HUES48 (cell line): ENCODE results near the gene SLC22A13.
"Not testable (repeated sequence)": the region's sequence is repeated elsewhere in the genome, so short reads cannot be mapped to it uniquely, and the experiment has no call there.

ENCODE experiments used
- H3K27ac ChIP-seq: one replicate; pipeline ENCODE4 v1.7.0; 2013; ENCODE audit warnings: low read depth, low read length, inconsistent platforms
- H3K27me3 ChIP-seq: 2 replicates; pipeline ENCODE4 v1.6.1; 2013; ENCODE audit warnings: mild to moderate bottlenecking, low read length; ENCODE audit not compliant: control insufficient read depth, insufficient read depth
- H3K36me3 ChIP-seq: 2 replicates; pipeline ENCODE4 v1.6.1; 2013; ENCODE audit warnings: low read length; ENCODE audit not compliant: control insufficient read depth, insufficient read depth
- H3K4me1 ChIP-seq: 2 replicates; pipeline ENCODE4 v1.6.1; 2013; ENCODE audit warnings: mild to moderate bottlenecking, low read length; ENCODE audit not compliant: control insufficient read depth, insufficient read depth
- H3K4me3 ChIP-seq: 2 replicates; pipeline ENCODE4 v1.5.1; 2013; ENCODE audit warnings: mild to moderate bottlenecking, low read depth, low read length
- H3K9ac ChIP-seq: 2 replicates; pipeline ENCODE4 v1.6.1; 2013; ENCODE audit warnings: mild to moderate bottlenecking, low read depth, low read length, moderate library complexity
- H3K9me3 ChIP-seq: 2 replicates; pipeline ENCODE4 v1.6.1; 2013; ENCODE audit warnings: low read length; ENCODE audit not compliant: control insufficient read depth, insufficient read depth

Gene SLC22A13

DNA sequence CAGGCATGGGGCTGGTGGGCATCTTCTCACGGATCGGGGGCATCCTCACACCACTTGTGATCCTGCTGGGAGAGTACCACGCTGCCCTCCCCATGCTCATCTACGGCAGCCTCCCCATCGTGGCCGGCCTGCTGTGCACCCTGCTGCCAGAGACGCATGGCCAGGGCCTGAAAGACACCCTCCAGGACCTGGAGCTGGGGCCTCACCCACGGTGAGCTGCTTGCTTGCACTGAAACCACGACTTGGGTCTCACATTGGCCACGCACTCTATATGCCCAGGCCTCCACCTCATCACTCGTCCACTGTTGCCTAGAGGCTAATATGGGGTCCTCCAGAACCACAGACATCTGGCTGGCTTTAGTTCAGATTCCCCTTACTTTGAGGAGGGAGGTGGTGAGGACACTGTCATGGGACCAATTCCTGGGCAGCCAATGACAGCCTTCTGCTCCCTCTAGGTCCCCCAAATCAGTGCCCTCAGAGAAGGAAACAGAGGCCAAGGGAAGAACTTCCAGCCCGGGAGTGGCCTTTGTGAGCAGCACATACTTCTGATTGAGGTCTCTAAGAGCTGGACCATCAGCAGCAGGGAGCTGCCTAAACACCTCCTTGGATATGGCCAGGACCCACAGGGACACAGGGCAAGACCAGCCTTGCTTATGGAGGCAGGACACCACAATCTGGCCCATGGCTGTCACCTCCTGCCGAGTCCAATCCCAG, 11.5 kb downstream of the SLC22A13 start:
- Histone ChIP-seq H3K4me3 (no peak overlapping the region), H3K27me3 (no peaks in the 10 kb centered on the region), H3K9ac (no peak overlapping the region), H3K27ac (no peak overlapping the region), H3K4me1 (no peaks in the 10 kb centered on the region), H3K36me3 (no peaks in the 10 kb centered on the region), H3K9me3 (no peaks in the 10 kb centered on the region)

DNA sequence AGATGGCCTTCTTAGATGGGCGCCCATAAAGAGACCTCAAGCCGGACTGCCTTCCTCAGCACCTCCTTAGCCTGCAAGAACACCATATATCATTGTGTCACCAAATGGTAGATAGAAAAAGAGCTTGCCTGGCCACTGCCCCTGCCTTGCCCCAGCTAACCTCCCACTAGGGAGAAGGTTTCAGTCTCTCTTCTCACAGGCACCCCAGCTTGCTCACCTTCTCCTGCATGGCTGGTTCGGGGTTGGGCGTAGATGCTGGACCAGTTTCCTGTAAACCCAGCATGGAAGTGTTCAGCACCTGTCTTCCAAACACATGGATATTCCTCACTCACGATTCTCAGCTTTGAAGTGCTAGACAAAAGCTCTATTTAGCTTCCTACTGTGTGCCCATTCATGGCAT, 13.2 kb downstream of the SLC22A13 start:
- H3K27me3 ChIP-seq = no peaks in the 10 kb centered on the region
- no peaks in the 10 kb centered on the region for H3K9me3 ChIP-seq

DNA sequence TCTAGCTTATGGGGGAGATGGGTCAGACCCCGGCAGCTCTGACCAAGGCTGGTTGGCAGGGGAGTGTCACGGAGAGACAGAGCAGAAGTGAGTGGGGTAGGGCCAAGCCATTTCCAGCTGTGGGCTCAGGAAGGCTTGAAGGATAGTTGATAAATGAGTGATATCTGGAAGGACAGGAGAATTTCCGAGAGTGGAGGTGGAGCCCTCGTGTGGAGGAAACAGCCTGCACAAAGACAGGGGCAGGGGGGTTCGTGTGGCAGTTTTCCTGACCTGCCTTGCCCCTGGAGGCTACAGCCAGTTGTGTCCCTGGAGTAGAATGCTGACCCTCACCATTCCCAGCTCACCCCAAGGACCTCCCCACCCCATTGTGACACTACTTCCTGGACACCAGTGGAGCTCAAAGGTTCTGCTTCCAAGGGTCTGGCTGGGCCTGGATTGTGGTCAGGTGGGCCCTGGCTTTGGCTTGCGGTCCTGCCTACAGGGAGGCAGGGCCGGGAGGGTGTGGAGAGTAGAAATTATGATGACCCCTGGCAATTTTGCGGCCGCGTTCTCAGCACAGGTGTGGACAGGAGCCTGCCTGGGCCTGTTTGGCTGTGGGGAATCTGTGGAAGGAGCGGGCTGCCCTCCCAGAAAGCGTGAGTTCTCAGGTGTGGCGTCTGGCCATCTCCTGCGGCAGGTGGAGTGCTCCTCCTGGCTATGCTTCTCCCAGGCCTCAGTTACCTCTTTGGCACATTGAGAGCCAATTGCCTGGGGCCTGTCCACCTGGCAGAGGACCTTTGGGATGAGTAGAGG, 16.5 kb downstream of the SLC22A13 start, which contains the start of gene SLC22A14:
Gene SLC22A14 (plus strand): TSS at position 400 of the 792 bp plus-strand sequence. CDS start 23,733 bp downstream, outside the sequence.
- no peaks in the 10 kb centered on the region for H3K9me3 ChIP-seq
- H3K27ac ChIP-seq = no peak within 1 kb of the TSS
- no peaks in the 10 kb centered on the region for H3K36me3 ChIP-seq
- no peaks in the 10 kb centered on the region for H3K27me3 ChIP-seq
- no peak within 1 kb of the TSS for H3K4me3 ChIP-seq
- no peaks in the 10 kb centered on the region for H3K4me1 ChIP-seq
- H3K9ac ChIP-seq = no peak within 1 kb of the TSS

More for the DNA sequence above, 13.2 kb downstream of the SLC22A13 start:
- Histone ChIP-seq H3K36me3 (no peaks in the 10 kb centered on the region), H3K4me3 (no peak overlapping the region), H3K4me1 (no peaks in the 10 kb centered on the region), H3K27ac (no peak overlapping the region), H3K9ac (no peak overlapping the region)

DNA sequence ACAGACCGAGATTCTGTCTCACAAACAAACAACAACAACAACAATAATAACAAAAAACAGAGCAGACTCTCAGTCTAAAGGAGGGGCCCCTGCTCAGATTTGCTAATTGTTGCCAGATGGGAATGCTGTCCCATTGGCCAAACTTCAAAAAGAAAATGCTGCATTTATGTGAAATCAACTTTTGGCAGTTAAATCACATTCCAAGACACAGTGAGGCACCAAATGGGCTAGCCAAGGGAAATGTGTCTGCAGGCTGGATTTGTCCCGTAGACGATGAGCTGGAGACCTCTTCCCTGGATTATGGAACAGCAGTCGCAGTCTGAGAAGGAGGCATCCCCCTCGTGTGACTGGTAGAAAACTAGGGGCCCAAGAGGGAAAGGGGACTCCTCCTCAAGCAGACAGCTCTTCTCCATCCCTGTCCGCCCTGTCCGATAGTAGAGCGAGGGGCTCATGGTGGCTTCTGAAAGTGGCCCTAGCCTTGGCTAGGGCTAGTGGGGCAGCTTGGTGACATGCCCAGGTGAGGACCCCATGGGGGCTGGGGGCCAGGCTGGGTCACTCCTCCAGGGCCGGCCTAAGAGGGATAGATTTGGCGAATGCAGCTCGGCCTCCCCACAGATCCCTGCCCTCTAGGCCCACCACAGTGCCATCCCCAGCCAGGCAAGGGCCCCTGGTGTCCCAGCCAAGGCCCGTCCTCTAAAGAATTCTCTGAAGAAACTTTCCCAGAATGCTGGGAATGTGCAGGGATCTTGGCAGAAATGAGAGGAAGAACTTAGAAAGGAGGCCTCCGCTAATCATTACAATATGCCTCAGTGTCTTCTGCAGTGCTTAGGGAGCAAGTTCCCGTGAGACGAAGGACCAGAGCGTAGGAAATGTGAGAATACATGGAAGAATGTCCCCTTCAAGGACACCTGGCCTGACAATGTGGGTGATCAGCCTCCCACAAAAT, 18.5 kb downstream of the SLC22A13 start:
- H3K27ac ChIP-seq = no peak overlapping the region

DNA sequence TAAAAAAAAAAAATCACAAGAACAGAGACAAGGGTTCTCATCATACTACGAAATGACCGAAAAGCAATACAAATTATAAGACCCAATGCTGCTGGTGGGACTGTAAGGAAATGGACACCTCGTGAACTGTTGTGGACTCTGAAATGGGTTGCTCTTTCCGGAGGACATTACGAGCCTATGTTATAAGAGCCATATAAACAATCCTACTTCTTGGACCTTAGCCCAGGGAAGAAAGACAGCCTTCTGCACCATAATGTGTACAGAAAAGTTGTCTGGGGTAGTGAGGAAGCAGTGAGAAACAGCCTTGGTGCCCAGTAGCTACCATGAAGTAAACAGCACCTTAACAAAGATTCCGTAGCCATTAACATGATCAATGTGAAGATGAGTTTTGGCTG, 19.1 kb downstream of the SLC22A13 start:
- H3K4me1 ChIP-seq = no peaks in the 10 kb centered on the region
- no peaks in the 10 kb centered on the region for H3K36me3 ChIP-seq
- H3K27me3 ChIP-seq = no peaks in the 10 kb centered on the region
- H3K27ac ChIP-seq = no peak overlapping the region
- H3K4me3 ChIP-seq = no peak overlapping the region
- H3K9me3 ChIP-seq = no peaks in the 10 kb centered on the region
- H3K9ac ChIP-seq = no peak overlapping the region

More for the DNA sequence above, 18.5 kb downstream of the SLC22A13 start:
- H3K36me3 ChIP-seq = no peaks in the 10 kb centered on the region
- no peaks in the 10 kb centered on the region for H3K9me3 ChIP-seq
- no peaks in the 10 kb centered on the region for H3K4me1 ChIP-seq
- H3K27me3 ChIP-seq = no peaks in the 10 kb centered on the region
- no peak overlapping the region for H3K9ac ChIP-seq
- H3K4me3 ChIP-seq = no peak overlapping the region

DNA sequence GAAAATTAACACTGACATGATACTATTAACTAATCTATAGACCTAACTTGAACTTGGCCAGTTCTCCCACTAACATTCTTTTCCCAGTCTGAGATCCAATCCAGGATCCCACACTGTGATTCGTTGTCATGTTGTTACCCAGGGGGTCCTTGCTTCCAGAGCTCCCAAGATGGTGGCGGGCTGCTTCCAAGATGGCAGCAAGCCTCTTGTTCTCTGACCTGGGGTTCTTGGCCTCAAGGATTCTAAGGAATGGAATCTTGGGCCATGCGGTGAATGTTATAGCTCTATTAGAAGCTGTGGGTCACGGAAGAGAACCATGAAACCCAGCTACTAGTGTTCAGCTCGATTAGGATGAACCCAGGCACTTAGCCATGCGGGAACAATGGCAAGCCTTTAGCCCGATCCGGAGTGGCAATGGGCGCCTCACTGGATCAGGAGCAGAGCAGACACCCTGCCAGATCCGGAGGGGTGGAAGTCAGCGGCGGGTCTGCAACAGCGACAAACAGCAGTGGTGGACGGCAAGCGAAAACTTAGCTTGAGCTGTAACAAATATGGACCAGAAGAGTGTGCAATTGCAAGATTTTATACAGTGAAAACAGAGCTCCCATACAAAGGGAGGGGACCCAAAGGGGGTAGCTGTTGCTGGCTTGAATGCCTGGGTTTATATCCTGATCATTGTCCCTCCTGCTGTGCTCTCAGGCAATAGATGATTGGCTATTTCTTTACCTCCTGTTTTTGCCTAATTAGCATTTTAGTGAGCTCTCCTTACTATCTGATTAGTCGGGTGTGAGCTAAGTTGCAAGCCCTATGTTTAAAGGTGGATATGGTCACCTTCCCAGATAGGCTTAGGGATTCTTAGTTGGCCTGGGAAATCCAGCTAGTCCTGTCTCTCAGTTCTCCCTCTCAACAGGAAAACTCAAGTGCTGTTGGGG, 23.9 kb downstream of the SLC22A13 start:
- H3K4me1 ChIP-seq, H3K36me3 ChIP-seq, H3K27me3 ChIP-seq, H3K4me3 ChIP-seq, H3K9ac ChIP-seq, H3K27ac ChIP-seq, H3K9me3 ChIP-seq: not testable (repeated sequence)

DNA sequence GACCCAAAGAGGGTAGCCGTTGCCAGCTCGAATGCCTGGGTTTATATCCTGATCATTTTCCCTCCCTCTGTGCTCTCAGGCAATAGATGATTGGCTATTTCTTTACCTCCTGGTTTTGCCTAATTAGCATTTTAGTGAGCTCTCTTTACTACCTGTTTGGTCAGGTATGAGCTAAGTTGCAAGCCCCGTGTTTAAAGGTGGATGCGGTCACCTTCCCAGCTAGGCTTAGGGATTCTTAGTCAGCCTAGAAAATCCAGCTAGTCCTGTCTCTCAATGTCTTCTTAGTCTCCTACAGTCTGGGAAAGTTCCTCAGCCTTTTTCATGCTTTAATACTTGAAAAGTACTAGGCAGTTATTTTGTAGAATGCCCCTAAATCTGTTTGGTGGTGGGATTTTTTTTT, 31.4 kb downstream of the SLC22A13 start:
- not testable (repeated sequence) for H3K4me1 ChIP-seq, H3K27me3 ChIP-seq, H3K27ac ChIP-seq, H3K9ac ChIP-seq, H3K36me3 ChIP-seq, H3K4me3 ChIP-seq, H3K9me3 ChIP-seq

DNA sequence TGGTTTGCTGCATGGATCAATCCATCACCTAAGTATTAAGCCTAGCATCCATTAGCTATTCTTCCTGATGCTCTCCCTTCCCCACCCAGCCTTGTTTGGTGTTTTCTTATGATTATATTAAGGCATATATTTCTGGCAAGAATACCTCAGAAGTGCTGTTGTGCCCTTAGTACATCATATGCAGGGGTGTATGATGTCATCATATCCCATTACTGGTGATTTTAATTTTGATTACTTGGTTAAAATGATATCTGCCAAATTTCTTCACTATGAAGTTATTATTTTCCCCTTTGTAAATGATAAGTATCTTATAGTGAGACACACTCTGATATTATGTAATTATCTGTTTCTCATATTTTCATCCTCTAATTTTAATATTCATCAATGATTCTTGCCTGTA, 31.9 kb downstream of the SLC22A13 start:
- Histone ChIP-seq H3K9ac (no peak overlapping the region), H3K4me3 (no peak overlapping the region), H3K9me3 (no peaks in the 10 kb centered on the region), H3K36me3 (no peaks in the 10 kb centered on the region), H3K4me1 (no peaks in the 10 kb centered on the region), H3K27me3 (no peaks in the 10 kb centered on the region), H3K27ac (no peak overlapping the region)

DNA sequence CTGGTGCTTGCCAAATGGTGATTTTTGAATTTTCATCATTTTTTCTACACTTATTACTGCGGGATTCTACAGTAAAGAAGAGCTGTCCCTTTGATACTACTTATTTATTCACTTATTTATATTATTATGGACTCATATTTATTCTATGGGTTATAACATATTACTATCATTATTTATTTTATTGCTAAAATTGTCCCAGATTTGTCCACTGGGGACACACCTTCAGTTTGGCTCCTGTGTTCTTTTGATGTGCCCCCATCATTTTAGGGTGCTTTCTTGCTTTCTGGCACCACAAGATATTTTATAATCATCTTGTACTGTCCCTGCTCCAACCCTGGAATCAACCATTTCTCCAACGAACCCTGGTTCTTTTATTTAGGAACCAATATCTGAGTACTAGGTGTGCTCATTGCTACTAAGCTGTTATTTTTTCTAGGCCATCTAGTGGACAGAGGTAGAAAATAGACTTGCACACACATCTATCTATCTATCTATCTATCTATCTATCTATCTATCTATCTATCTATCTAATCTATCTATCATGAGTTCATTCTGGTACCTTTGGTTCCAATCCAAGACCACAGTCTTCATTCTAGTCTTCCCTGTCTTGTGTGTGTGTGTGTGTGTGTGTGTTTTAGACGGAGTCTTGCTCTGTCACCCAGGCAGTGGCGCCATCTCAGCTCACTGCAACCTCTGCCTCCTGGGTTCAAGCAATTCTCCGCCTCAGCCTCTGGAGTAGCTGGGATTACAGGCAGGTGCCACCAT, 32.5 kb downstream of the SLC22A13 start:
- no peaks in the 10 kb centered on the region for H3K27me3 ChIP-seq
- H3K4me3 ChIP-seq = no peak overlapping the region
- no peaks in the 10 kb centered on the region for H3K36me3 ChIP-seq
- H3K9me3 ChIP-seq = no peaks in the 10 kb centered on the region
- no peak overlapping the region for H3K27ac ChIP-seq
- H3K4me1 ChIP-seq = no peaks in the 10 kb centered on the region
- H3K9ac ChIP-seq = no peak overlapping the region
